Uterus (tissue), 4 donors: Measurements from ENCODE around the gene WFDC8. TPM values are rescaled to one million over a fixed set of nuclear protein-coding genes. Genes with fewer than 3 reads are reported as not detected.

Experiments used
- DNase-seq, 2 donors: peaks; one replicate each; pipeline ENCODE4 v3.0.0-alpha.2; 2019 to 2020
- H3K27ac ChIP-seq, 2 donors: fragments of 200-600 bp; sonication (generic); 1 replicate in 1 of 2; 2 replicates in 1 of 2; pipeline ENCODE4 v1.5.1; 2016 to 2018
- H3K27me3 ChIP-seq, 2 donors: fragments of 200-600 bp; sonication (generic); one replicate each; pipeline ENCODE4 v1.5.1; 2018 to 2019; ENCODE audit warnings: control low read depth in 1 of 2
- H3K36me3 ChIP-seq, 2 donors: fragments of 200-600 bp; sonication (generic); one replicate each; pipeline ENCODE4 v1.5.1; 2019; ENCODE audit warnings: control low read depth in 1 of 2
- H3K4me1 ChIP-seq, 2 donors: fragments of 200-600 bp; sonication (generic); one replicate each; pipeline ENCODE4 v1.5.1; 2018 to 2019; ENCODE audit warnings: control low read depth in 1 of 2
- H3K4me3 ChIP-seq, 2 donors: fragments of 200-600 bp; sonication (generic); 1 replicate in 1 of 2; 2 replicates in 1 of 2; pipeline ENCODE4 v1.5.1; 2018 to 2019; ENCODE audit warnings: mild to moderate bottlenecking in 1 of 2
- H3K9me3 ChIP-seq, 2 donors: fragments of 200-600 bp; sonication (generic); one replicate each; pipeline ENCODE4 v1.5.1; 2019; ENCODE audit warnings: control low read depth in 1 of 2
- CTCF ChIP-seq, 4 experiments: fragments of 200-600 bp in 2 of 4; fragments of 450-650 bp in 2 of 4; sonication (generic) in 2 of 4; IDR thresholded peaks; one replicate each; pipeline ENCODE4 v1.5.1; 2016 to 2019; ENCODE audit warnings: antibody characterized with exemption in 4 of 4, mild to moderate bottlenecking in 2 of 4, moderate library complexity in 1 of 4
- POLR2A ChIP-seq, 2 donors: fragments of 450-650 bp; IDR thresholded peaks; one replicate each; pipeline ENCODE4 v1.6.1; 2016; ENCODE audit warnings: antibody characterized with exemption in 2 of 2, mild to moderate bottlenecking in 1 of 2, moderate library complexity in 1 of 2
- intact Hi-C: fragments of 100-400 bp; cut with DNase I; formaldehyde crosslinking; loops from one replicate; pipeline ENCODE4 v1.15.1; 2023; ENCODE audit warnings: low total_unique reads
- total RNA-seq, 4 donors: library from RNA; depleted of rRNA in 3 of 4; stranded (reverse); fragments of >200 nt in 3 of 4; gene quantifications; one replicate each; pipeline versions ENCODE4 v1.1.0 to v1.2.4, GENCODE V29; 2014 to 2023
- donor health status: DM: yes; HTN: yes; CAD: no.

Gene WFDC8
- total RNA-seq, 4 donors from 2014 or later: not detected

- H3K9me3 ChIP-seq: no peaks in the 10 kb centered on the region
- DNase-seq: no peak
- H3K27me3 ChIP-seq: no peaks in the 10 kb centered on the region
- intact Hi-C loops: no loop called here
- H3K27ac ChIP-seq: no peak overlapping the region
- H3K36me3 ChIP-seq: no peaks in the 10 kb centered on the region
- no peak for TF ChIP-seq CTCF (IDR thresholded peaks at IDR 0.05)
- TF ChIP-seq POLR2A (IDR thresholded peaks at IDR 0.05): no peak
- H3K4me1 ChIP-seq: no peaks in the 10 kb centered on the region
- no peak overlapping the region for H3K4me3 ChIP-seq
Measured at GRCh38 chr20:45611054-45611453, 32.0 kb upstream of the WFDC8 start.

- H3K27me3 ChIP-seq: no peaks in the 10 kb centered on the region
- H3K9me3 ChIP-seq: no peaks in the 10 kb centered on the region
- H3K4me1 ChIP-seq: no peaks in the 10 kb centered on the region
- no peak overlapping the region for H3K4me3 ChIP-seq
- H3K27ac ChIP-seq: no peak overlapping the region
- H3K36me3 ChIP-seq: no peaks in the 10 kb centered on the region
- TF ChIP-seq POLR2A (IDR thresholded peaks at IDR 0.05) (no peak), CTCF (IDR thresholded peaks at IDR 0.05) (no peak)
- intact Hi-C loops: no loop called here
- DNase-seq: no peak
Measured at GRCh38 chr20:45607810-45608209, 28.7 kb upstream of the WFDC8 start.

- TF ChIP-seq POLR2A (IDR thresholded peaks at IDR 0.05): no peak
- no peak for TF ChIP-seq CTCF (IDR thresholded peaks at IDR 0.05)
- Histone ChIP-seq H3K27me3 (no peaks in the 10 kb centered on the region), H3K4me3 (no peak overlapping the region), H3K36me3 (no peaks in the 10 kb centered on the region), H3K27ac (no peak overlapping the region), H3K4me1 (no peaks in the 10 kb centered on the region), H3K9me3 (no peaks in the 10 kb centered on the region)
- intact Hi-C loops: no loop called here
- no peak for DNase-seq
Measured at GRCh38 chr20:45595235-45595634, 16.2 kb upstream of the WFDC8 start.

GRCh38 chr20:45593498-45593897 lies 14.4 kb upstream of the WFDC8 start:
- Histone ChIP-seq H3K27ac (no peak overlapping the region), H3K27me3 (no peaks in the 10 kb centered on the region), H3K9me3 (no peaks in the 10 kb centered on the region), H3K36me3 (no peaks in the 10 kb centered on the region), H3K4me3 (no peak overlapping the region), H3K4me1 (no peaks in the 10 kb centered on the region)
- no peak for DNase-seq
- intact Hi-C loops: no loop called here
- TF ChIP-seq POLR2A (IDR thresholded peaks at IDR 0.05) (no peak), CTCF (IDR thresholded peaks at IDR 0.05) (no peak)

GRCh38 chr20:45592574-45593189 lies 13.6 kb upstream of the WFDC8 start:
- intact Hi-C loops: no loop called here
- H3K36me3 ChIP-seq: no peaks in the 10 kb centered on the region
- H3K27me3 ChIP-seq: no peaks in the 10 kb centered on the region
- H3K27ac ChIP-seq: no peak overlapping the region
- no peaks in the 10 kb centered on the region for H3K9me3 ChIP-seq
- no peaks in the 10 kb centered on the region for H3K4me1 ChIP-seq
- DNase-seq: no peak
- no peak overlapping the region for H3K4me3 ChIP-seq
- no peak for TF ChIP-seq POLR2A (IDR thresholded peaks at IDR 0.05)
- TF ChIP-seq CTCF (IDR thresholded peaks at IDR 0.05): peak in 1 of 4 experiments; percentile 6
